NT2/D1 (cell line): ENCODE results near the gene ANAPC1.
"Not testable (repeated sequence)": the region's sequence is repeated elsewhere in the genome, so short reads cannot be mapped to it uniquely, and the experiment has no call there.

Experiments used
- DNase-seq: peaks from one replicate; pipeline ENCODE4 v3.0.0-alpha.2; 2011; ENCODE audit warnings: low read depth, low spot score
- H3K27me3 ChIP-seq: 2 replicates; pipeline ENCODE4 v1.6.0; 2011; ENCODE audit warnings: mild to moderate bottlenecking; ENCODE audit not compliant: insufficient read length, insufficient read depth
- H3K36me3 ChIP-seq: 2 replicates; pipeline ENCODE4 v1.6.1; 2011; ENCODE audit warnings: mild to moderate bottlenecking, low read length, mixed read lengths; ENCODE audit not compliant: insufficient read depth, insufficient read length
- H3K4me1 ChIP-seq: 2 replicates; pipeline ENCODE4 v1.5.1; 2011; ENCODE audit not compliant: insufficient read depth, insufficient read length
- H3K4me3 ChIP-seq: 2 replicates; pipeline ENCODE4 v1.5.1; 2011; ENCODE audit warnings: low read depth; ENCODE audit not compliant: insufficient read length
- H3K9ac ChIP-seq: 2 replicates; pipeline ENCODE4 v1.6.0; 2011; ENCODE audit warnings: low read depth; ENCODE audit not compliant: insufficient read length
- H3K9me3 ChIP-seq: 2 replicates; pipeline ENCODE4 v1.5.1; 2011; ENCODE audit warnings: mild to moderate bottlenecking, low read length; ENCODE audit not compliant: insufficient read depth

ANAPC1 gene

DNA sequence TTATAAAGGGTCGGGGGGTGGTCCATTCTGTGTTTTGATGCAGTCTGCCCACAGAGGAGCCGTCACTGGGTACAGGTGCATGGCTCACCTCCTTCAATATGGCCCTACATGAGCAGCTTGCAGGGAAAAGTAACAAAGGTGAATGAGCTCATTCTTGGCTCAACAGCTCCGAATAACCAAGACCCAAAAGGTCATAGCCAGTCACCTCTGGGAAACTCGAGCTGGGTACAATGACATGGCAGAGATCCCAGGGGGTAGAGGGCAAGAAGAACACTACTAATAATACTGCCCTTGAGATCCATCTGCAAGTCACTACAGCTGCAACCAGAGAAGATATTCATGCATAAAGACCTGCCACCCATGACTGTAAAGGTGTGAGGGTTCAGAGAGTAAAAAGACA lies 106.8 kb downstream of the ANAPC1 start:
- not testable (repeated sequence) for H3K4me1 ChIP-seq, H3K9ac ChIP-seq, H3K9me3 ChIP-seq, H3K4me3 ChIP-seq, H3K36me3 ChIP-seq, DNase-seq, H3K27me3 ChIP-seq

DNA sequence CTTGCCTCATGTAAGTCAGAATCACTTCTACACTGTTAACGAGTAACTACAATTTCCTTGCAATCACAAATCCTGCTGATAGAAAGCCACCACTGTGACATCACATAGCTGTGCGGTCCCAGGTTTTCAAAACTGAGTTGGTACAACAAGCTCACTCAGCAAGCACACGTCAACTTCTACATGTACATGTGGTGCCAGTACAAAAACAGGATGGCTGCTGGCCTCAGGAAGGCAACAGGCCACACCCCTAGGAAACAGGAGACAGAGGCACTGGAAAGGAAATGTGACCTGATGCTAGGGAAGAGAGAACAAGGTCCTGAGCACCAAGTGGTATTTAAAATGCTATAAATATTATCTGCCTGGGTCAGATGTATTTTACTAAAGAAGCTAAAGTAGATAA lies 107.7 kb downstream of the ANAPC1 start:
- not testable (repeated sequence) for DNase-seq, H3K36me3 ChIP-seq, H3K4me3 ChIP-seq, H3K9me3 ChIP-seq, H3K27me3 ChIP-seq, H3K9ac ChIP-seq, H3K4me1 ChIP-seq

DNA sequence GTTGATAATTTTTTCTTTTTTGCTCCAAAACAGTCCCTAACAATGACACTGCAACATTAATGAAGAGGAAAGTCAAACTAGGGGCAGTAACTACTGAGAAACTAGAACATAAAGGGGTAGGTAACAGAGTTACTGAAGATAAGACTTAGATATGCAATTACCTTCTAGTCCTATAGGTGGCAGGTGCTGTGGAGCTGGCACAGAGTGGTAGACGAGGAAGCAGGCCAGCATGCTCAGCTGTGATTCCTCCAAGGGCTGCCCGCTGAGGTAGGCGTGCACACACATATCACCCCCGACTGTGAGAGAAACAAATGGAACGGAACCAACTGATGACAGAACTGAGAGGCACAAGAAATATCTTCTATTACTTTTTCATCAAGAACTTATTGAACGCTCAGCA lies 111.8 kb downstream of the ANAPC1 start:
- not testable (repeated sequence) for DNase-seq, H3K9me3 ChIP-seq, H3K36me3 ChIP-seq

DNA sequence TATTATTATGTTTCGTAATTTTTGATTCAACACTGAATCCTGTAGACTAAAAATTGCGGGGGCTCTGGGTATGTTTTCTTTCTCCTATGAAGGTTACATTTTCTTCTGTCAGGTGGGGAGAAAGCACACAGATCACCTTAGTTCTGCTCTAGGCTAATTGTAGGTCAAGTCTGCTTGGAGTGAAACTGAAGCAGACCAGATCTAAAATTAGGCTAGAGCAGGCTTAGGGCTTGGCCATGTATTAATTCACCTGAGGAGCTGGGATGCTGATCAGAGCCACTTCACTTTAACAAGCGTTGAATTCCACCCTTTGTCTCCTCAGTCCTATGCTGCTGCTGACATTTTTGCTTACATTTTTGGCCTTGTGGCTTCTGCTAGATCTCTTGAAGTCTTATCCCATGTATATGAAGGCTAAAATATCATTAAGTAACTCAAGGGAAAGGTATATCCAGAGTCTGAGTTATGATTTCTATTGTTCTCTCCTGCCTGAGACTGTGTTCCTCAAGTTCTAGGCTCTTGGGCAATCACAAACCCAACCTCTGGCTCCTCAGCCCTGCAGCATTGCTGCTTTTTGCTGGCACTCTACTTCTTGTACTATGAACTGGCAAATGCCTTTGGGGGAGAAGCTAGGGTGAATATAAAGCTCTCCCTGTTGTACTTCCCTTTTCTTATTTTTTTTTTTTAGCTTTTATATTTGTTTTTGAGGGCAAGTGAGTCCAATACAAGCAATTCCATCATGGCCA lies 112.9 kb downstream of the ANAPC1 start:
- not testable (repeated sequence) for DNase-seq, H3K4me3 ChIP-seq, H3K4me1 ChIP-seq, H3K36me3 ChIP-seq, H3K27me3 ChIP-seq, H3K9ac ChIP-seq, H3K9me3 ChIP-seq

More for the DNA sequence above, 111.8 kb downstream of the ANAPC1 start:
- not testable (repeated sequence) for H3K4me3 ChIP-seq, H3K9ac ChIP-seq, H3K27me3 ChIP-seq, H3K4me1 ChIP-seq

DNA sequence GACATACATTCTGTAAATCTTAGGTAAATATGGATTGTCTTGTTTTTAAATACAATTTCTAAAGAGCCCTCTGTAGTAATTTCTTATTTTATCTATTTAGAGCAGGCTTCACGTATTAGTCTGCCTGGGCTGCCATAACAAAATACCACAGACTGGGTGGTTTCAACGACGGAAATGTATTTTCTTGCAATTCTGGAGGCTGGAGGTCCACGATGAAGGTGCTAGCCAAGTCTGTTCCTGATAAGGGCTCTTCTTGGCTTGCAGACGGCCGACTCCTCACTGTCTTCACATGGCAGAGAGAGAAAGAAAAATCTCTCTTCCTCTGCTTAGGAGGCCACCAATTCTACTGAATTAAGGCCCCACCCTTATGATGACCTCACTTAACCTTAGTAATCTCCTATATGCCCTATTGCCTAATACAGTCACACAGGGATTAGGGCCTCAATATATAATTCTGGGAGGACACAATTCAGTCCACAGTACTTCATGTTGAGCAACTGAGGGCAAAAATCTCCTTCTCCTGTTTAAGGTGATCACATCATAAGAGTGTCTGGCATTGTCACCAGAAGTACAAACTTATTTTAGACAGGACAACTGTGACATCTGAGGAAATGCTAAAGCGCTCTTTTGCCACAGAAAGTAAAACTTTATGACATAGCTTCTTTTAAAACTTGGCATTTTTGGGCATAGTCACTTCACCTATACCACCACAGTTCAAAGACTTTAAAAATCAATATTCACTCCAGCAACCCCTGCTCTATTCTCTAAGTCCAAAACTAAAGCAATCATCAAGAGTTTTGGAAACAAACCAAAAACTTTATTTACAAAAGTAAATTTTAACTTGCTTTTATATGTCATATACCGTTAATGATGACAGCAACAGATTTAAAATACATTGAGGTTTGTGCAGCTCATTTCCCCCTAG lies 115.5 kb downstream of the ANAPC1 start:
- H3K4me1 ChIP-seq, H3K27me3 ChIP-seq, H3K9me3 ChIP-seq, DNase-seq, H3K36me3 ChIP-seq, H3K9ac ChIP-seq, H3K4me3 ChIP-seq: not testable (repeated sequence)

DNA sequence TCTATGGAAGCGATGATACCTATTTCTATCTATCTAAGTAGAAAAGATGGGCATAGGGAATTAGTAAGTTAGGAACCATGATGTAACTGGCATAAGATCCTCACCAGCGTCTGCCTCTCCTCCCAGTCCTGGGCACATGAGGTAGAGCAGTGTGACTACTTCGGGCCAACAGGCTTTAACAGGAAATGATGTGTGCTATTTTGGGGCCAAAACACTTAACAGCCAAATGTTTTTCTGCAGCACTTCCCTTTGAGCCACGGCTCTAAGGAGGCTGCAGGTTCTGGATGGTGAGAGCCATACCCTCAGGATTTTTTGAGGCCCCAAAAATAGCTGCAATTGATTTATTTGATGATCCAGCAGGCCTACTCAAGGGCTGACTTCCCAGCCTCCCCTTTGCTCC lies 116.9 kb downstream of the ANAPC1 start:
- H3K4me3 ChIP-seq, H3K4me1 ChIP-seq, H3K9ac ChIP-seq, H3K9me3 ChIP-seq, H3K27me3 ChIP-seq, DNase-seq, H3K36me3 ChIP-seq: not testable (repeated sequence)

DNA sequence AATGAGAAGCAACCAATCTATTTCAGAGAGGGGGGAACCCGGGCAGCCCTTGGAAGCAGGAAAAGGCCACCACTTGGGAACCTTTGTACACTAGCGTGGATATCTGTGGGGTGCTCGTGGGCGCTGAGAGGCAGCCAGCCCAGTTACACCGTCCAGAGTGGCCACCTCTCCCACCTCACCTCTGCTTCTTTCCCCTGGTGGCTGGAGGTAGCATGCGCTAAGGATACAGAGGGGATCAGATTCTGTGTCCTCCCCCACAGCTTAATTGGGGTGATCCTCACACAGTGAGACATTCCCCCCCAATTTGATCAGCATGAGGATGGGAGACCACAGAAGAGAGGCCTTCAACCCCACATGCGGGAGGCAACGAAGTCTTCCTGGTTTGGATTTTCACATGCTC lies 117.7 kb downstream of the ANAPC1 start:
- not testable (repeated sequence) for H3K4me1 ChIP-seq, H3K9ac ChIP-seq, H3K36me3 ChIP-seq, DNase-seq, H3K4me3 ChIP-seq, H3K27me3 ChIP-seq, H3K9me3 ChIP-seq

DNA sequence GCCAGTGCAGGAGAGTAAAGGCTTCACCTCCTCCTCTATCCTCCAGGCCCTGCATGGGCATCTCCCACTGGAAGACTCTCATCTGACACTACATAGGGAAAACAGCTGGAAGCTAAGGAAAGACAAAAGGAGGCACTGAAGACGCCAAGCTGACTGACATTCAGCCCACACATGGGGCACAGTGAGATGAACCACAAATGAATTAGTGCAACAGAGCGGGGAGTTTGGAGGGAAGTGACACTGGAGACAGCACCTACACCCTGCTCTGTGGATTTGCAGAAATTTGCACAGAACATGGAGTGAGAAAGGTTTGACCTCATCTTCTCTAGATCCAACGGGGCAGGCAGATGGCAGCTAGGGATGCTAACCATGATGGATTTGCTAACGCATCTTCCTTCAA lies 119.8 kb downstream of the ANAPC1 start:
- not testable (repeated sequence) for H3K4me1 ChIP-seq, DNase-seq, H3K4me3 ChIP-seq, H3K9me3 ChIP-seq, H3K27me3 ChIP-seq, H3K9ac ChIP-seq, H3K36me3 ChIP-seq

DNA sequence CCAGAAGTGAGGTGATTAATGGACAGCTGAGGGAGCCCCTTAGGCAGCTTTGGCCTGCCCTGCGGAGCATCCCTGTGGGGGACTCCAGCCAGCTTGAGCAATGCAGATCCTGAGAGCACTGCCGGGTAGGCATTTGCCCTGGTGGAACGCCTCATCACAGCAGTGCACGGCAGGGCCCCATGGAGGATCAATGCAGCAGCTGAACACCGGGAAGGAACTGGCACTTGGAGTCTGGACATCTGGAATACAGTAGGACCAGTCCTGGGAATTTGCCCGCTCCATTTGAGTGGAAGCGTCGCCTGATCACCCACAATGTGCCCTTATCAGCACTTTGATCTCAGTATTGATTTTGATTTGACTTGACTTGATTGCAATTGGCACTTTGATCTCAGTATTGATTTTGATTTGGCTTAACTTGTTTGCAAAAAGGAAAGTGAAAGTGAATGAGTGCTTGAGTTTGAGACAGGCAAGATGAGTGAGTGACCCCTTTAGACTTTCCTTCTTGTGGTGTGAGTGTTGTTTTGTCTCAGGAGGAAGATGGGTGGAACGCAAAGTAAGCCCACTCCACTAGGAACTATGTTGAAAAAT lies 123.2 kb downstream of the ANAPC1 start:
- H3K9me3 ChIP-seq, H3K4me1 ChIP-seq, DNase-seq, H3K4me3 ChIP-seq, H3K27me3 ChIP-seq, H3K9ac ChIP-seq, H3K36me3 ChIP-seq: not testable (repeated sequence)

DNA sequence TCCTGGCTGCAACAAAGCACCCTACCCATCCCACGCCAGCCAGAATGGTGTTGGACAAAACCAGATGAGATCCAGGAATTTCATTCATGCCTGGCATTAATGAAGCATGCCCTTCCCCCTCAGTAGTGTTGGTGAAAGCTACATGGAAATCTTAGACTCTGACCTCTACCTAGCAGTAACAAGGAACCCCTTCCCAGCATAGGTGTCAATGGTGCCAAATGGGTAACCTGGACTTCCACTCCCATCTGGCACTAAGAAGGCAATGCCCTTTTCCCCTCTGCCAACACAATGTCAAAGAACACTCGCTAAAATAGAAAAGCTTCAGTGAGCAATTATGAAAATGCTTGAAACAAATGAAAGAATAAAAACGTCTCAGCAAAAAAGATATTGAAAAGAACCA lies 131.5 kb downstream of the ANAPC1 start:
- not testable (repeated sequence) for H3K36me3 ChIP-seq, H3K27me3 ChIP-seq, DNase-seq, H3K9me3 ChIP-seq, H3K4me1 ChIP-seq, H3K9ac ChIP-seq, H3K4me3 ChIP-seq

DNA sequence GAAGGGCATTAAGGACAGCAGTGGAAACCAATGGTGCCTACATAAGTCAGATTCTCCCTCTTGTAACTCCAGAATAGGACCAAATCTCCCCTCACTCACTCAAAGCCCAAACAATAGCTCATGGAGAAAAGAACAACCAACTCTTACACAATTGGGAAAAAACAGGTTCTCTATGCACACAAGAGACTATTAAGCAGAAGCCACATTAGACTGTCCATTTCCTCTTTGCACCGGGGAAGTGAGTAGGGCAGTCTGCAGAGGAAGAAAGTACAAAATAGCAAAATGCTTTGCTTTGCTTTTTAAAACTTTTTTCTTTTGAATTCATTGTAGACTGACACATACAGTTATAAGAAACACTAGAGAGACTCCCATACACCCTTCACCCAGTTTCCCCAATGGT lies 133.4 kb downstream of the ANAPC1 start:
- not testable (repeated sequence) for H3K9ac ChIP-seq, H3K9me3 ChIP-seq, H3K27me3 ChIP-seq, H3K4me3 ChIP-seq, H3K36me3 ChIP-seq, H3K4me1 ChIP-seq, DNase-seq

DNA sequence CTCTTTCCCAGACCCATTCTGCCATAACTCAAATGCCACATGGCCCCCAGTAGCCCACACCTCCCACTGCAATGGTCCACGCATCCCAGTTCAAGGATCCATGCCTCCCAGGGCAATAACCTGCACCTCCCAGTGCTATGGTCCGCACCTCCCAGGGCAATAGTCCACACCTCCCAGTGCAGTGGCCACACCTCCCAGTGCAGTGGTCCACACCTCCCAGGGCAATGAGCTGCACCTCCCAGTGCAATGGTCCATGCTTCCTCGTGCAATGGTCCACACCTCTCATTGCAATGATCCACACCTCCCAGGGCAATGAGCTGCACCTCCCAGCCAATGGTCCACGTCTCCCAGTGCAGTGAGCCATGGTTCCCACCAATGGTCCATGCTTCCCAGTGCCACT lies 135.6 kb downstream of the ANAPC1 start:
- H3K4me3 ChIP-seq, H3K9ac ChIP-seq, H3K36me3 ChIP-seq, H3K4me1 ChIP-seq, DNase-seq, H3K27me3 ChIP-seq, H3K9me3 ChIP-seq: not testable (repeated sequence)
